Heart left ventricle (tissue), 16 donors: ENCODE measurements around the gene CCNT2. TPM values are rescaled to one million over a fixed set of nuclear protein-coding genes. Genes with fewer than 3 reads are reported as not detected.
"Not testable (repeated sequence)": the region's sequence is repeated elsewhere in the genome, so short reads cannot be mapped to it uniquely, and the experiment has no call there.

ENCODE experiments used
- ATAC-seq, 4 donors: fragments of 200-7000 bp; cut with Tn5 transposase; one replicate each; pipeline ENCODE4 v1.9.1; 2020 to 2022; ENCODE audit warnings: moderate library complexity in 4 of 4, mild to moderate bottlenecking in 3 of 4, moderate number of reproducible peaks in 1 of 4
- DNase-seq, 5 donors: peaks; one replicate each; pipeline ENCODE4 v3.0.0-alpha.2; 2020
- H3K27ac ChIP-seq, 12 donors: fragments of 200-600 bp; sonication (generic) in 4 of 12; one replicate each; pipeline versions ENCODE4 v1.5.0 to v1.8.0; 2016 to 2022; ENCODE audit warnings: mild to moderate bottlenecking in 2 of 12
- H3K27me3 ChIP-seq, 9 donors: fragments of 200-600 bp; sonication (generic) in 2 of 9; one replicate each; pipeline versions ENCODE4 v1.5.1 to v1.8.0; 2016 to 2022; ENCODE audit warnings: mild to moderate bottlenecking in 3 of 9
- H3K36me3 ChIP-seq, 9 donors: fragments of 200-600 bp; sonication (generic) in 2 of 9; one replicate each; pipeline versions ENCODE4 v1.5.0 to v1.8.0; 2018 to 2022; ENCODE audit warnings: mild to moderate bottlenecking in 2 of 9
- H3K4me1 ChIP-seq, 12 donors: fragments of 200-600 bp; sonication (generic) in 4 of 12; one replicate each; pipeline versions ENCODE4 v1.5.0 to v1.8.0; 2016 to 2022; ENCODE audit warnings: mild to moderate bottlenecking in 3 of 12
- H3K4me3 ChIP-seq, 12 donors: fragments of 200-600 bp; sonication (generic) in 4 of 12; one replicate each; pipeline versions ENCODE4 v1.5.0 to v1.8.0; 2017 to 2022; ENCODE audit warnings: mild to moderate bottlenecking in 9 of 12, moderate library complexity in 4 of 12
- H3K9me3 ChIP-seq, 12 donors: fragments of 200-600 bp; sonication (generic) in 4 of 12; one replicate each; pipeline versions ENCODE4 v1.5.0 to v1.8.0; 2016 to 2022; ENCODE audit warnings: mild to moderate bottlenecking in 1 of 12
- CTCF ChIP-seq, 12 donors: fragments of 200-600 bp; sonication (generic) in 4 of 12; IDR thresholded peaks; one replicate each; pipeline versions ENCODE4 v1.5.0 to v1.8.0; 2018 to 2022; ENCODE audit warnings: antibody characterized with exemption in 12 of 12, mild to moderate bottlenecking in 5 of 12
- POLR2A ChIP-seq, 2 donors: fragments of 450-650 bp; IDR thresholded peaks; one replicate each; pipeline ENCODE4 v1.6.1; 2017; ENCODE audit warnings: antibody characterized with exemption in 2 of 2, mild to moderate bottlenecking in 2 of 2, moderate library complexity in 2 of 2
- WGBS, 4 donors: extraction: QIAGEN DNeasy Blood & Tissue Kit in 2 of 4; methylation state at CpG; one replicate each; pipeline versions ENCODE4 v1.1.5 to v1.1.7; 2013 to 2018; 5-methylcytosine and 5-hydroxymethylcytosine counted together
- intact Hi-C, 10 donors: fragments of 100-400 bp; cut with DNase I; formaldehyde crosslinking; loops; one replicate each; pipeline versions ENCODE4 v1.11.1 to v1.14.2; 2022
- polyA plus RNA-seq, 2 donors: library from polyadenylated mRNA; stranded (reverse); fragments of 200-250 nt; gene quantifications; one replicate each; pipeline ENCODE4 v1.2.3, GENCODE V29; 2013
- total RNA-seq, 9 donors: library from RNA; depleted of rRNA in 2 of 9; stranded (reverse); fragments of >200 nt in 2 of 9; fragmentation: NEBNext Ultra II Directional in 3 of 9; extraction: Animal tissue kit (Norgen Biotek cat#: 25700) in 3 of 9; gene quantifications; one replicate each; pipeline versions ENCODE4 v1.1.0 to v1.2.4, GENCODE V29; 2016 to 2023
- donor health status: ischemic (EF 13 %, LVEDD 7.1; RV severe dilation, severe dysfunction).
- donor health status: healthy with polysubstance abuse.
- donor health status: DM: no; HTN: yes; CAD: no.
- donor health status: DM: no; HTN: no; CAD: no.
- donor health status: ischemic (EF 25% LVEDD 6.9; RV normal size, moderate dysfunction).
- donor health status: ischemic (EF 25% LVEDD 5.7; RV mildly dilated, moderate dysfunction).
- donor health status: healthy.
- donor health status: DM: yes; HTN: yes; CAD: no.
- donor health status: ischemic (EF 35%, LVEDD 5.7; RV mildly dilated, moderate dysfunction).
- donor health status: nonischemic (EF 11% LVEDD 7.7; RV severe dilation, severe dysfunction).
- donor health status: DM: yes; HTN: yes; CAD: no.
- donor health status: PGD.
- donor health status: ischemic (EF 29% LVEDD 5.4; RV normal size, mild dysfunction).
- donor health status: nonischemic (EF 23%, LVEDD 6.1; RV moderate dilation, normal function).

CCNT2 gene
- total and polyA plus RNA-seq, 11 donors, result 6.7 to 26.8 (median 19.2) TPM

DNA sequence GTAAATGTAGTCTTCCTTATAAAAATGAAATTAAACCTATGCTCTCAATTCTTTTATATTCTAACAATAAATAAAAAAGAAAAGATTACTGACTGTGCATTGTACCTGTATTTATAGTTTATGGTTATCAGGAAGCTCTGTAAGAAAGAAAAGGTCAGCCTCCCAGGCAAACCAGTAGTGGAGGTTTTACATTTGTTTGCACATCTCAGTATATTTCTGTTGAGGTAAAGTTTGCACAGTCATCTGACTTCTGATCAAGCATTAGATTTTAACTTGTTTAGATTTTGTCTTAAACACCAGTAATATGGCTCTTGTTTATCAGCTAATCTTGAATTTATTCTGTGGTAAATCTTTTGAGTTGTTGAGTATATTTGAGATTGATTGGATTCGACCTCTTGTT, 37.1 kb downstream of the CCNT2 start:
- no peak for DNase-seq
- H3K4me3 ChIP-seq, result no peak overlapping the region
- H3K4me1 ChIP-seq, result peaks cover 0 to 3% (median 0%) of the 10 kb centered on the region in 12 donors
- H3K36me3 ChIP-seq, result peaks cover 6 to 84% (median 76%) of the 10 kb centered on the region in 9 donors
- H3K27me3 ChIP-seq, result no peaks in the 10 kb centered on the region
- WGBS, 4 donors, result 44 to 96% (median 69%) methylated on average over 1 of the region's 1 CpG
- no peak for TF ChIP-seq CTCF (IDR thresholded peaks at IDR 0.05)
- no peak for TF ChIP-seq POLR2A (IDR thresholded peaks at IDR 0.05)
- H3K9me3 ChIP-seq, result no peaks in the 10 kb centered on the region
- intact Hi-C loops, result no loop called here
- no peak for ATAC-seq
- no peak overlapping the region for H3K27ac ChIP-seq

- Histone ChIP-seq H3K4me3 (no peak overlapping the region), H3K27me3 (no peaks in the 10 kb centered on the region), H3K9me3 (no peaks in the 10 kb centered on the region), H3K27ac (no peak overlapping the region), H3K36me3 (peaks cover 6 to 67% (median 61%) of the 10 kb centered on the region in 9 donors), H3K4me1 (no peaks in the 10 kb centered on the region)
- DNase-seq (no peak), ATAC-seq (no peak)
- TF ChIP-seq CTCF (IDR thresholded peaks at IDR 0.05) (no peak), POLR2A (IDR thresholded peaks at IDR 0.05) (no peak)
- intact Hi-C loops, result no loop called here
- 95 to 98% (median 96%) methylated on average over 5 of the region's 5 CpGs for WGBS, 4 donors
Measured at GRCh38 chr2:134957477-134957876, 38.9 kb downstream of the CCNT2 start.

- H3K27me3 ChIP-seq, H3K4me3 ChIP-seq, H3K9me3 ChIP-seq, H3K36me3 ChIP-seq, H3K4me1 ChIP-seq, H3K27ac ChIP-seq, ATAC-seq, intact Hi-C loops: not testable (repeated sequence)
- WGBS, 4 donors, result 66 to 73% (median 68%) methylated on average over 10 of the region's 10 CpGs
- DNase-seq, result peak in 1 of 5 donors; percentile 22
Measured at GRCh38 chr2:134967166-134967565, 48.5 kb downstream of the CCNT2 start.

GRCh38 chr2:134973241-134974138, 54.9 kb downstream of the CCNT2 start:
- Histone ChIP-seq H3K36me3 (no peaks in the 10 kb centered on the region), H3K27me3 (no peaks in the 10 kb centered on the region), H3K9me3 (peaks cover 0 to 34% (median 8%) of the 10 kb centered on the region in 12 donors), H3K27ac (no peak overlapping the region), H3K4me1 (peaks cover 0 to 10% (median 0%) of the 10 kb centered on the region in 12 donors), H3K4me3 (no peak overlapping the region)
- TF ChIP-seq POLR2A (IDR thresholded peaks at IDR 0.05), result no peak
- no peak for TF ChIP-seq CTCF (IDR thresholded peaks at IDR 0.05)
- DNase-seq, result no peak
- intact Hi-C loops, result no loop called here
- 87 to 95% (median 90%) methylated on average over 2 of the region's 2 CpGs for WGBS, 4 donors
- ATAC-seq, result no peak
